SK-N-SH (cell line): ENCODE measurements around the gene SPSB1.

Source experiments
- CHD2 ChIP-seq: fragments of 150-350 bp; IDR thresholded peaks from 2 replicates; pipeline ENCODE4 v1.6.1; 2018; ENCODE audit warnings: low read length; ENCODE audit not compliant: partially characterized antibody
- EZH2phosphoT487 ChIP-seq: fragments of 200-600 bp; sonication (generic); IDR thresholded peaks from 2 replicates; pipeline ENCODE4 v1.6.1; 2017; ENCODE audit warnings: low read depth, mixed run types, mild to moderate bottlenecking, antibody characterized with exemption, moderate library complexity, borderline replicate concordance
- NFIC ChIP-seq: IDR thresholded peaks from 2 replicates; pipeline ENCODE4 v1.4.0; 2012; ENCODE audit warnings: borderline replicate concordance
- POLR2AphosphoS5 ChIP-seq: IDR thresholded peaks from 2 replicates; pipeline ENCODE4 v1.6.1; 2012; ENCODE audit warnings: low read depth, low read length
- RAD21 ChIP-seq: IDR thresholded peaks from 2 replicates; pipeline ENCODE4 v1.6.1; 2012; ENCODE audit warnings: mild to moderate bottlenecking, low read length
- RXRA ChIP-seq: IDR thresholded peaks from 2 replicates; pipeline ENCODE4 v1.4.0; 2012; ENCODE audit warnings: low read depth, mild to moderate bottlenecking, borderline replicate concordance
- SMC3 ChIP-seq: IDR thresholded peaks from 2 replicates; pipeline ENCODE4 v1.6.1; 2012; ENCODE audit warnings: low read depth, low read length, improper control_type of control experiment
- TF ChIP-seq, protein P1 (sequence below): fragments of 200-600 bp; sonication (generic); IDR thresholded peaks from 2 replicates; pipeline ENCODE4 v1.6.1; 2017; ENCODE audit warnings: antibody characterized with exemption, mild to moderate bottlenecking, moderate library complexity

DNA sequence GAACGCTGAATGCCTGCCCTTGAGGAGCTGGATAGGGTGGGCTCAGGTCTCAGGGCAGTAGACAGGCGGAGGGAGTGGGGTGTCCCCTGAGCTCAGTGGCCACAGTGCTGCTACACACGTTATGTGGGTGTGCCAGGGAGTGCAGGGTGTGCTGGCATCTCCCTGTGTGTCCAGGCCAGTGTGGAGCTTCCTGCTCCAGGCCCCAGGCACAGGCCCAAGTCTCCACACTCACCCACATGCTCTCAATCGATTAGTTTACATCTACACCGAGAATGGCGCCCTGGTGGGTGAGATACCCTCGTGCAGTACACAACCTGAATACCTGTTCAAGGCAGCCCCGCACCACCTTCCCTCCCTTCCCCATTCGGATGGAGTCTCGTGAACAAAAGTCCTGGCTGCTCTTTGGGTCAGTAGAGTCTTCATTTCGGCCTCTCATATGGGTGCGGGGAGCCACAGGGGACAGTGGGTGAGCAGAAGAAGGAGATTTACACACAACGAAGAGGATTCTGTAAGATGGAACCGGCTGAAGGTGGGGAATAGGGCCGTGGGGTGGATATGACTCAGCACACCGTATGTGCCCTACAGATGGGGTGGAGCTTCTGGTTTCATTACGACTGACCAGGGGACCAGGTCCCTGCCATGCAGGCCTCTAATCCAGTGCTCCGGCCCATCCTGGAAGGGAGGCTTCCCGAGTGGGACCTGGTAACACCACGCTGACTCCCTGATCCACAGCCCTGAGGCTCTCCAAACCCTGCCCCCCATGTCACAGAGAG lies 93.3 kb downstream of the SPSB1 start:
- TF ChIP-seq, protein P1, sequence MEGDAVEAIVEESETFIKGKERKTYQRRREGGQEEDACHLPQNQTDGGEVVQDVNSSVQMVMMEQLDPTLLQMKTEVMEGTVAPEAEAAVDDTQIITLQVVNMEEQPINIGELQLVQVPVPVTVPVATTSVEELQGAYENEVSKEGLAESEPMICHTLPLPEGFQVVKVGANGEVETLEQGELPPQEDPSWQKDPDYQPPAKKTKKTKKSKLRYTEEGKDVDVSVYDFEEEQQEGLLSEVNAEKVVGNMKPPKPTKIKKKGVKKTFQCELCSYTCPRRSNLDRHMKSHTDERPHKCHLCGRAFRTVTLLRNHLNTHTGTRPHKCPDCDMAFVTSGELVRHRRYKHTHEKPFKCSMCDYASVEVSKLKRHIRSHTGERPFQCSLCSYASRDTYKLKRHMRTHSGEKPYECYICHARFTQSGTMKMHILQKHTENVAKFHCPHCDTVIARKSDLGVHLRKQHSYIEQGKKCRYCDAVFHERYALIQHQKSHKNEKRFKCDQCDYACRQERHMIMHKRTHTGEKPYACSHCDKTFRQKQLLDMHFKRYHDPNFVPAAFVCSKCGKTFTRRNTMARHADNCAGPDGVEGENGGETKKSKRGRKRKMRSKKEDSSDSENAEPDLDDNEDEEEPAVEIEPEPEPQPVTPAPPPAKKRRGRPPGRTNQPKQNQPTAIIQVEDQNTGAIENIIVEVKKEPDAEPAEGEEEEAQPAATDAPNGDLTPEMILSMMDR = no peak
- TF ChIP-seq RAD21 = no peak
- no peak for TF ChIP-seq EZH2phosphoT487
- no peak for TF ChIP-seq POLR2AphosphoS5
- TF ChIP-seq NFIC = no peak
- TF ChIP-seq SMC3 = no peak
- TF ChIP-seq RXRA = no peak
- no peak for TF ChIP-seq CHD2
